Esophagus (tissue), 2 donors: ENCODE data around the gene ARHGEF3. TPM values are rescaled to one million over a fixed set of nuclear protein-coding genes. Genes with fewer than 3 reads are reported as not detected.

Experiments
- H3K27ac ChIP-seq, 2 donors: one replicate each; pipeline ENCODE4 v1.5.1; 2013; ENCODE audit warnings: low read depth in 2 of 2, mild to moderate bottlenecking in 2 of 2, inconsistent platforms in 1 of 2, low read length in 1 of 2, moderate library complexity in 1 of 2
- H3K27me3 ChIP-seq, 2 donors: one replicate each; pipeline ENCODE4 v1.6.1; 2013; ENCODE audit warnings: low read length in 2 of 2, control low read depth in 1 of 2, mild to moderate bottlenecking in 1 of 2; ENCODE audit not compliant: insufficient read depth in 2 of 2, control insufficient read depth in 1 of 2
- H3K36me3 ChIP-seq, 2 donors: one replicate each; pipeline ENCODE4 v1.6.1; 2013; ENCODE audit warnings: low read length in 1 of 2; ENCODE audit not compliant: control insufficient read depth in 2 of 2, insufficient read depth in 2 of 2
- H3K4me1 ChIP-seq, 2 donors: one replicate each; pipeline ENCODE4 v1.6.1; 2013; ENCODE audit warnings: low read length in 1 of 2; ENCODE audit not compliant: control insufficient read depth in 2 of 2, insufficient read depth in 2 of 2
- H3K4me3 ChIP-seq, 2 donors: one replicate each; pipeline ENCODE4 v1.5.1; 2013; ENCODE audit warnings: low read length in 2 of 2, mild to moderate bottlenecking in 2 of 2, low read depth in 1 of 2, moderate library complexity in 1 of 2
- H3K9me3 ChIP-seq, 2 donors: one replicate each; pipeline ENCODE4 v1.6.1; 2013; ENCODE audit warnings: mild to moderate bottlenecking in 2 of 2, low read depth in 1 of 2, low read length in 1 of 2, moderate library complexity in 1 of 2; ENCODE audit not compliant: control insufficient read depth in 2 of 2, insufficient read depth in 1 of 2
- WGBS, 2 donors: extraction: QIAGEN DNeasy Blood & Tissue Kit; methylation state at CpG; one replicate each; pipeline ENCODE4 v1.1.7; 2013; 5-methylcytosine and 5-hydroxymethylcytosine counted together
- polyA plus RNA-seq, 2 donors: library from polyadenylated mRNA; stranded (reverse); fragments of 200-250 nt; gene quantifications; one replicate each; pipeline ENCODE4 v1.2.3, GENCODE V29; 2013
- donor health status: healthy with polysubstance abuse.
- donor health status: Bipolar disorder and iron deficiency.

Gene ARHGEF3
- polyA plus RNA-seq, 2 donors = 11.1 to 13.2 TPM

- Histone ChIP-seq H3K27ac (peak overlapping the region in 1 of 2 donors; percentile 33), H3K4me3 (no peak overlapping the region), H3K4me1 (peaks cover 0 to 8% of the 10 kb centered on the region in 2 donors), H3K27me3 (no peaks in the 10 kb centered on the region), H3K9me3 (no peaks in the 10 kb centered on the region), H3K36me3 (no peaks in the 10 kb centered on the region)
Observed at GRCh38 chr3:56823421-56823926, 21.7 kb upstream of the ARHGEF3 start.

- no peaks in the 10 kb centered on the region for H3K36me3 ChIP-seq
- 58 to 62% methylated on average over 7 of the region's 7 CpGs for WGBS, 2 donors
- no peaks in the 10 kb centered on the region for H3K27me3 ChIP-seq
- H3K4me1 ChIP-seq = peaks cover 0 to 8% of the 10 kb centered on the region in 2 donors
- H3K27ac ChIP-seq = no peak overlapping the region
- H3K9me3 ChIP-seq = no peaks in the 10 kb centered on the region
- no peak overlapping the region for H3K4me3 ChIP-seq
Observed at GRCh38 chr3:56822501-56822900, 20.8 kb upstream of the ARHGEF3 start.

- Histone ChIP-seq H3K4me1 (peaks cover 0 to 8% of the 10 kb centered on the region in 2 donors), H3K27me3 (no peaks in the 10 kb centered on the region), H3K9me3 (no peaks in the 10 kb centered on the region), H3K27ac (no peak overlapping the region), H3K36me3 (no peaks in the 10 kb centered on the region), H3K4me3 (no peak overlapping the region)
- 82 to 91% methylated on average over 2 of the region's 2 CpGs for WGBS, 2 donors
Observed at GRCh38 chr3:56819016-56819809, 17.5 kb upstream of the ARHGEF3 start.

- Histone ChIP-seq H3K4me1 (peaks cover 0 to 8% of the 10 kb centered on the region in 2 donors), H3K27me3 (no peaks in the 10 kb centered on the region), H3K4me3 (no peak overlapping the region), H3K36me3 (no peaks in the 10 kb centered on the region), H3K27ac (no peak overlapping the region), H3K9me3 (no peaks in the 10 kb centered on the region)
- WGBS, 2 donors = 64 to 66% methylated on average over 6 of the region's 6 CpGs
Observed at GRCh38 chr3:56818156-56818985, 16.6 kb upstream of the ARHGEF3 start.

GRCh38 chr3:56817646-56818045, 15.9 kb upstream of the ARHGEF3 start:
- Histone ChIP-seq H3K27me3 (no peaks in the 10 kb centered on the region), H3K9me3 (no peaks in the 10 kb centered on the region), H3K27ac (no peak overlapping the region), H3K4me3 (no peak overlapping the region), H3K4me1 (peaks cover 0 to 6% of the 10 kb centered on the region in 2 donors), H3K36me3 (no peaks in the 10 kb centered on the region)
- 73 to 75% methylated on average over 4 of the region's 4 CpGs for WGBS, 2 donors

- no peak overlapping the region for H3K4me3 ChIP-seq
- H3K36me3 ChIP-seq = no peaks in the 10 kb centered on the region
- H3K27ac ChIP-seq = no peak overlapping the region
- peaks cover 0 to 3% of the 10 kb centered on the region in 2 donors for H3K4me1 ChIP-seq
- no peaks in the 10 kb centered on the region for H3K27me3 ChIP-seq
- no peaks in the 10 kb centered on the region for H3K9me3 ChIP-seq
Observed at GRCh38 chr3:56816061-56816460, 14.3 kb upstream of the ARHGEF3 start.

GRCh38 chr3:56815589-56815988, 13.8 kb upstream of the ARHGEF3 start:
- no peaks in the 10 kb centered on the region for H3K9me3 ChIP-seq
- peaks cover 0 to 3% of the 10 kb centered on the region in 2 donors for H3K4me1 ChIP-seq
- WGBS, 2 donors = 85 to 87% methylated on average over 1 of the region's 1 CpG
- H3K4me3 ChIP-seq = no peak overlapping the region
- no peaks in the 10 kb centered on the region for H3K27me3 ChIP-seq
- H3K27ac ChIP-seq = no peak overlapping the region
- H3K36me3 ChIP-seq = no peaks in the 10 kb centered on the region

- H3K4me3 ChIP-seq = no peak overlapping the region
- WGBS, 2 donors = 0 to 13% methylated on average over 1 of the region's 1 CpG
- peaks cover 0 to 3% of the 10 kb centered on the region in 2 donors for H3K4me1 ChIP-seq
- H3K9me3 ChIP-seq = no peaks in the 10 kb centered on the region
- no peaks in the 10 kb centered on the region for H3K36me3 ChIP-seq
- no peaks in the 10 kb centered on the region for H3K27me3 ChIP-seq
- no peak overlapping the region for H3K27ac ChIP-seq
Observed at GRCh38 chr3:56813653-56813960, 11.9 kb upstream of the ARHGEF3 start.

- WGBS, 2 donors = 50 to 85% methylated on average over 2 of the region's 2 CpGs
- Histone ChIP-seq H3K27me3 (no peaks in the 10 kb centered on the region), H3K9me3 (no peaks in the 10 kb centered on the region), H3K36me3 (no peaks in the 10 kb centered on the region), H3K4me1 (peaks cover 0 to 3% of the 10 kb centered on the region in 2 donors), H3K4me3 (no peak overlapping the region), H3K27ac (peak overlapping the region in 1 of 2 donors; percentile 3)
Observed at GRCh38 chr3:56812754-56813652, 11.3 kb upstream of the ARHGEF3 start.
